Right lobe of liver (tissue), 4 donors: ENCODE results near the gene RGS10.

ENCODE experiments used
- POLR2A ChIP-seq: fragments of 450-650 bp; IDR thresholded peaks from one replicate; pipeline ENCODE4 v1.6.1; 2017; ENCODE audit warnings: antibody characterized with exemption, mild to moderate bottlenecking
- TF ChIP-seq, protein P1 (sequence below), 4 donors: fragments of 200-600 bp in 3 of 4; fragments of 450-650 bp in 1 of 4; IDR thresholded peaks; one replicate each; pipeline versions ENCODE4 v1.5.1 to v1.8.0; 2016 to 2022; ENCODE audit warnings: antibody characterized with exemption in 4 of 4, mild to moderate bottlenecking in 2 of 4
- donor health status: DM: no; HTN: no; CAD: no.
- donor health status: DM: no; HTN: no; CAD: no.
- donor health status: DM: no; HTN: yes; CAD: no.

DNA sequence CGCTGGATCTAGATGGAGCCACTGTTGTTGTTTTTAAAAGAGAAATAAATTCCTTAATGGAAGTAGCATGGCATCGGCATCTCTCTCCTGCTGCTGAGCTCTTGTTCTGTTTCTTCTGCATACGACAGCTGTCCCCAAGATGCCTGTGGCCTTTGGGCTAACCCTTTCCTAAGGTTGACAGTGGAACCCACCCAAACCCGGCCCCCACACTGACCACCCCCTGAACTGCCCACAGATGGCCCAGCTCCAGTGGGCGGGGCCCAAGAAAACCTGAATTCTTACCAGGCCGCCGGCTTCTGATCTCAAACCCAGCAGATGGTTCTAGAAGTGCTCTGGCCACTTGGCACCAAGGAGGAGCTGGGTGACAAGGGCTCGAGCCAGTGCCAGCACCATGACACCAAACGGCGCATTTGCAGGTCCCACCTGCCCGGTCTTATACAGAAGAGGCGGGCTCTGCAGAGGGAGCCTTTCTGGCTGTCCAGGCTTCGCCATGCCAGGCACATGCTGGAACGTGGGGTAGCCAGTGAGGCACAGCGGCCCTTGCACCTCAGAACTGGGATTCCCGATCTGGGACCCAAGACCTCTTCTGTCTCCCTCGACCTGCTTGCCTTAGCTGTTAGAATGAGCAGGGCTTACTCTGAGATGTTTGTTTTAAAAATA is 82.7 kb downstream of the RGS10 start:
- TF ChIP-seq, protein P1, sequence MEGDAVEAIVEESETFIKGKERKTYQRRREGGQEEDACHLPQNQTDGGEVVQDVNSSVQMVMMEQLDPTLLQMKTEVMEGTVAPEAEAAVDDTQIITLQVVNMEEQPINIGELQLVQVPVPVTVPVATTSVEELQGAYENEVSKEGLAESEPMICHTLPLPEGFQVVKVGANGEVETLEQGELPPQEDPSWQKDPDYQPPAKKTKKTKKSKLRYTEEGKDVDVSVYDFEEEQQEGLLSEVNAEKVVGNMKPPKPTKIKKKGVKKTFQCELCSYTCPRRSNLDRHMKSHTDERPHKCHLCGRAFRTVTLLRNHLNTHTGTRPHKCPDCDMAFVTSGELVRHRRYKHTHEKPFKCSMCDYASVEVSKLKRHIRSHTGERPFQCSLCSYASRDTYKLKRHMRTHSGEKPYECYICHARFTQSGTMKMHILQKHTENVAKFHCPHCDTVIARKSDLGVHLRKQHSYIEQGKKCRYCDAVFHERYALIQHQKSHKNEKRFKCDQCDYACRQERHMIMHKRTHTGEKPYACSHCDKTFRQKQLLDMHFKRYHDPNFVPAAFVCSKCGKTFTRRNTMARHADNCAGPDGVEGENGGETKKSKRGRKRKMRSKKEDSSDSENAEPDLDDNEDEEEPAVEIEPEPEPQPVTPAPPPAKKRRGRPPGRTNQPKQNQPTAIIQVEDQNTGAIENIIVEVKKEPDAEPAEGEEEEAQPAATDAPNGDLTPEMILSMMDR (IDR thresholded peaks at IDR 0.05): no peak
- TF ChIP-seq POLR2A: no peak
